GM12878 (cell line): ENCODE data around the gene RGCC. TPM values are rescaled to one million over a fixed set of nuclear protein-coding genes. Genes with fewer than 3 reads are reported as not detected.

Experiments
- ATAC-seq: fragments of 200-7000 bp; cut with Tn5 transposase; 3 replicates; pipeline ENCODE4 v1.9.1; 2020; ENCODE audit warnings: mild to moderate bottlenecking, moderate library complexity
- BruUV-seq: library from RNA; stranded (reverse); fragments of 400-500 nt; replicated peaks from 2 replicates; lab custom pipeline; 2021; lab: Mats Ljungman, UMichigan
- CTCF ChIA-PET: fragments of 300-600 bp; sonication (Branson Sonifier 250); formaldehyde crosslinking; extraction: SDS; loops from one replicate; lab custom pipeline; 2021; ENCODE audit warnings: inconsistent platforms; lab: Yijun Ruan, JAX
- POLR2A ChIA-PET: fragments of 350-600 bp; formaldehyde crosslinking; extraction: SDS; loops from one replicate; lab custom pipeline; 2021; ENCODE audit warnings: inconsistent platforms; lab: Charles Lee
- RAD21 ChIA-PET: fragments of 300-600 bp; sonication (Branson Sonifier 250); formaldehyde crosslinking; loops from one replicate; lab custom pipeline; 2023; ENCODE audit warnings: antibody characterized with exemption; ENCODE audit not compliant: unreplicated experiment; lab: Charles Lee
- SMC1A ChIA-PET: fragments of 300-600 bp; sonication (Branson Sonifier 250); formaldehyde crosslinking; loops from one replicate; lab custom pipeline; 2023; ENCODE audit not compliant: unreplicated experiment, uncharacterized antibody; lab: Charles Lee
- DNase-seq: peaks from one replicate; pipeline ENCODE4 v3.0.0-alpha.2; 2011; ENCODE audit warnings: low read depth, low spot score
- FAIRE-seq: peaks from 3 replicates; lab custom pipeline; 2011; peaks lifted over from hg19 to GRCh38; lab: Jason Lieb, UNC
- H2AFZ ChIP-seq: 2 replicates; pipeline ENCODE4 v1.6.0; 2011; ENCODE audit warnings: low read depth, low read length, control low read depth; ENCODE audit not compliant: control insufficient read depth
- H3K27ac ChIP-seq: 2 replicates; pipeline ENCODE4 v1.5.1; 2011; ENCODE audit warnings: control low read depth; ENCODE audit not compliant: control insufficient read depth, insufficient read depth
- H3K27me3 ChIP-seq, 2 experiments: replicated peaks in 1 of 2; 2 replicates each; pipeline versions ENCODE4 v1.6.0 to v1.6.1; 2011; ENCODE audit warnings: low read length in 1 of 2; ENCODE audit not compliant: control insufficient read depth in 2 of 2, insufficient read depth in 2 of 2
- H3K36me3 ChIP-seq, 2 experiments: 2 replicates each; pipeline ENCODE4 v1.5.1; 2011; ENCODE audit warnings: low read length in 1 of 2; ENCODE audit not compliant: control insufficient read depth in 2 of 2, insufficient read depth in 2 of 2
- H3K4me1 ChIP-seq: 2 replicates; pipeline ENCODE4 v1.6.1; 2011; ENCODE audit warnings: mild to moderate bottlenecking, low read length, moderate library complexity, mixed read lengths; ENCODE audit not compliant: control insufficient read depth, insufficient read depth
- H3K4me2 ChIP-seq: 2 replicates; pipeline ENCODE4 v1.6.0; 2011; ENCODE audit warnings: control low read depth; ENCODE audit not compliant: control insufficient read depth, insufficient read depth
- H3K4me3 ChIP-seq: fragments of 200-600 bp; sonication (generic); 2 replicates; pipeline ENCODE4 v1.5.1; 2016
- H3K79me2 ChIP-seq: 2 replicates; pipeline ENCODE4 v1.6.0; 2011; ENCODE audit warnings: low read length; ENCODE audit not compliant: control insufficient read depth, insufficient read depth
- H3K9ac ChIP-seq: 2 replicates; pipeline ENCODE4 v1.8.0; 2011; ENCODE audit warnings: low read length, control low read depth, mixed read lengths; ENCODE audit not compliant: control insufficient read depth, insufficient read depth
- H3K9me3 ChIP-seq: replicated peaks from 3 replicates; pipeline ENCODE4 v1.5.1; 2011; ENCODE audit warnings: mild to moderate bottlenecking, low read length; ENCODE audit not compliant: control insufficient read depth, insufficient read depth
- H4K20me1 ChIP-seq: 2 replicates; pipeline ENCODE4 v1.6.0; 2011; ENCODE audit not compliant: control insufficient read depth, insufficient read depth
- CREM ChIP-seq: IDR thresholded peaks from 2 replicates; pipeline ENCODE4 v1.6.1; 2014; ENCODE audit warnings: antibody characterized with exemption, low read depth
- DPF2 ChIP-seq: fragments of 450-650 bp; IDR thresholded peaks from 2 replicates; pipeline ENCODE4 v1.6.1; 2017; ENCODE audit warnings: mild to moderate bottlenecking
- EP300 ChIP-seq, 2 experiments: fragments of 150-350 bp in 1 of 2; IDR thresholded peaks; 2 replicates each; pipeline ENCODE4 v1.6.1; 2011 to 2012; ENCODE audit warnings: low read depth in 2 of 2, low read length in 2 of 2, borderline replicate concordance in 1 of 2, improper control_type of control experiment in 1 of 2, inconsistent platforms in 1 of 2; ENCODE audit not compliant: control insufficient read depth in 1 of 2
- EZH2 ChIP-seq: IDR thresholded peaks from 2 replicates; pipeline ENCODE4 v1.6.1; 2012; ENCODE audit warnings: low read depth, mild to moderate bottlenecking, control low read depth, inconsistent platforms, low read length, borderline replicate concordance; ENCODE audit not compliant: control insufficient read depth
- NR2C2 ChIP-seq: IDR thresholded peaks from 2 replicates; pipeline ENCODE4 v1.6.1; 2011; ENCODE audit warnings: borderline replicate concordance, low read depth; ENCODE audit not compliant: control insufficient read depth, insufficient read length
- PAX8 ChIP-seq: fragments of 450-650 bp; IDR thresholded peaks from 2 replicates; pipeline ENCODE4 v1.6.1; 2017; ENCODE audit warnings: mild to moderate bottlenecking, moderate library complexity
- PKNOX1 ChIP-seq: fragments of 450-650 bp; IDR thresholded peaks from 2 replicates; pipeline ENCODE4 v1.6.1; 2016; ENCODE audit warnings: mild to moderate bottlenecking
- SIN3A ChIP-seq: IDR thresholded peaks from 2 replicates; pipeline ENCODE4 v1.6.1; 2012; ENCODE audit warnings: low read depth, low read length, improper control_type of control experiment
- SMAD5 ChIP-seq: IDR thresholded peaks from 2 replicates; pipeline ENCODE4 v1.6.1; 2016; ENCODE audit warnings: antibody characterized with exemption, low read depth
- TAF1 ChIP-seq: IDR thresholded peaks from 2 replicates; pipeline ENCODE4 v1.6.1; 2011; ENCODE audit warnings: mild to moderate bottlenecking, low read depth, low read length, borderline replicate concordance
- TCF12 ChIP-seq: IDR thresholded peaks from 2 replicates; pipeline ENCODE4 v1.6.1; 2011; ENCODE audit warnings: low read depth, mild to moderate bottlenecking, low read length
- ZNF592 ChIP-seq: fragments of 450-650 bp; IDR thresholded peaks from 2 replicates; pipeline ENCODE4 v1.6.1; 2017; ENCODE audit warnings: mild to moderate bottlenecking, moderate library complexity
- WGBS: methylation state at CpG from one replicate; pipeline ENCODE4 v1.1.6; 2016; ENCODE audit warnings: low lambda C conversion rate; ENCODE audit not compliant: insufficient replicate concordance, insufficient coverage; ENCODE audit errors: missing lambda C conversion rate; 5-methylcytosine and 5-hydroxymethylcytosine counted together
- in situ Hi-C: fragments of 300-500 bp; cut with MboI; formaldehyde crosslinking; loops from 9 replicates; pipeline ENCODE4 v1.14.3; 2018; ENCODE audit warnings: mixed read lengths
- intact Hi-C: fragments of 100-400 bp; cut with micrococcal nuclease; formaldehyde crosslinking; loops from one replicate; pipeline ENCODE4 v1.14.2; 2022; ENCODE audit not compliant: unreplicated experiment
- polyA plus RNA-seq, 11 experiments: library from polyadenylated mRNA; depleted of rRNA in 4 of 11; unstranded in 6 of 11; stranded (reverse) in 5 of 11; fragments of >200 nt; fragmentation: Nextera tagmentation in 4 of 11; fragmentation: Illumina TruSeq in 1 of 11; extraction: Ambion mirVana in 4 of 11; extraction: Trizol in 1 of 11; gene quantifications; 1 replicate in 1 of 11; 2 replicates in 10 of 11; pipeline versions ENCODE4 v1.2.1 to v1.2.3, GENCODE V29; 2011 to 2016; ENCODE audit warnings: inconsistent platforms in 2 of 11, missing spikeins in 2 of 11, low read depth in 1 of 11
- total RNA-seq, 4 experiments: library from RNA; depleted of rRNA in 3 of 4; stranded (reverse); fragments of >200 nt in 3 of 4; fragmentation: Illumina TruSeq in 1 of 4; extraction: Trizol in 1 of 4; gene quantifications; 2 replicates each; pipeline versions ENCODE4 v1.2.1 to v1.2.3, GENCODE V29; 2013 to 2021
- TF ChIP-seq, protein P1 (sequence below): fragments of 450-650 bp; IDR thresholded peaks from 2 replicates; pipeline ENCODE4 v1.6.1; 2016; ENCODE audit warnings: mild to moderate bottlenecking, moderate library complexity, borderline replicate concordance

RGCC gene
- total and polyA plus RNA-seq, 10 of the 15 experiments (the other 5 are each of a cell fraction or from before 2014, with no cell fraction given), result 0.41 to 19.4 (median 9.9) TPM

GRCh38 chr13:41497436-41497835 lies 40.1 kb downstream of the RGCC start:
- H3K9me3 ChIP-seq, result no peaks in the 10 kb centered on the region
- no peak for DNase-seq
- in situ Hi-C loops (no loop called here), intact Hi-C loops (no loop called here)
- H3K9ac ChIP-seq, result no peak overlapping the region
- no peak overlapping the region for H2AFZ ChIP-seq
- POLR2A ChIA-PET, result interaction anchor here (0.8 kb wide), 1 partner anchor 10 kb away, joined by 3 read pairs; no protein-coding TSS in a partner anchor
- no TSS peak for BruUV-seq
- H3K4me3 ChIP-seq, result no peak overlapping the region
- no peaks in the 10 kb centered on the region for H3K36me3 ChIP-seq
- ATAC-seq, result no peak
- H3K27me3 ChIP-seq, result no peaks in the 10 kb centered on the region
- no peaks in the 10 kb centered on the region for H3K79me2 ChIP-seq
- FAIRE-seq, result no peak
- no peak overlapping the region for H3K4me2 ChIP-seq
- CTCF ChIA-PET, result interaction anchor here (0.6 to 2.2 kb wide), 2 partner anchors 39 to 161 kb away, joined by 4 to 7 read pairs; no protein-coding TSS in a partner anchor
- WGBS, result 74% methylated on average over 5 of the region's 5 CpGs
- H4K20me1 ChIP-seq, result no peaks in the 10 kb centered on the region
- SMC1A ChIA-PET, result interaction anchor here (0.8 to 1.1 kb wide), 3 partner anchors 9 to 88 kb away, joined by 3 read pairs; no protein-coding TSS in a partner anchor
- H3K27ac ChIP-seq, result no peak overlapping the region
- H3K4me1 ChIP-seq, result peaks cover 56% of the 10 kb centered on the region
- RAD21 ChIA-PET, result interaction anchor here (1.1 to 1.9 kb wide), 2 partner anchors 32 to 39 kb away, joined by 3 to 5 read pairs; no protein-coding TSS in a partner anchor
- TF ChIP-seq SIN3A (no peak), NR2C2 (no peak), SMAD5 (no peak), EP300 (IDR thresholded peaks at IDR 0.05; ENCODE audit: borderline replicate concordance in 1 of 2, control insufficient read depth in 1 of 2, low read depth in 2 of 2, low read length in 2 of 2) (no peak), EZH2 (no peak), ZNF592 (no peak), CREM (no peak), PKNOX1 (no peak), TAF1 (no peak), DPF2 (no peak), PAX8 (no peak), TCF12 (no peak)
- TF ChIP-seq, protein P1, sequence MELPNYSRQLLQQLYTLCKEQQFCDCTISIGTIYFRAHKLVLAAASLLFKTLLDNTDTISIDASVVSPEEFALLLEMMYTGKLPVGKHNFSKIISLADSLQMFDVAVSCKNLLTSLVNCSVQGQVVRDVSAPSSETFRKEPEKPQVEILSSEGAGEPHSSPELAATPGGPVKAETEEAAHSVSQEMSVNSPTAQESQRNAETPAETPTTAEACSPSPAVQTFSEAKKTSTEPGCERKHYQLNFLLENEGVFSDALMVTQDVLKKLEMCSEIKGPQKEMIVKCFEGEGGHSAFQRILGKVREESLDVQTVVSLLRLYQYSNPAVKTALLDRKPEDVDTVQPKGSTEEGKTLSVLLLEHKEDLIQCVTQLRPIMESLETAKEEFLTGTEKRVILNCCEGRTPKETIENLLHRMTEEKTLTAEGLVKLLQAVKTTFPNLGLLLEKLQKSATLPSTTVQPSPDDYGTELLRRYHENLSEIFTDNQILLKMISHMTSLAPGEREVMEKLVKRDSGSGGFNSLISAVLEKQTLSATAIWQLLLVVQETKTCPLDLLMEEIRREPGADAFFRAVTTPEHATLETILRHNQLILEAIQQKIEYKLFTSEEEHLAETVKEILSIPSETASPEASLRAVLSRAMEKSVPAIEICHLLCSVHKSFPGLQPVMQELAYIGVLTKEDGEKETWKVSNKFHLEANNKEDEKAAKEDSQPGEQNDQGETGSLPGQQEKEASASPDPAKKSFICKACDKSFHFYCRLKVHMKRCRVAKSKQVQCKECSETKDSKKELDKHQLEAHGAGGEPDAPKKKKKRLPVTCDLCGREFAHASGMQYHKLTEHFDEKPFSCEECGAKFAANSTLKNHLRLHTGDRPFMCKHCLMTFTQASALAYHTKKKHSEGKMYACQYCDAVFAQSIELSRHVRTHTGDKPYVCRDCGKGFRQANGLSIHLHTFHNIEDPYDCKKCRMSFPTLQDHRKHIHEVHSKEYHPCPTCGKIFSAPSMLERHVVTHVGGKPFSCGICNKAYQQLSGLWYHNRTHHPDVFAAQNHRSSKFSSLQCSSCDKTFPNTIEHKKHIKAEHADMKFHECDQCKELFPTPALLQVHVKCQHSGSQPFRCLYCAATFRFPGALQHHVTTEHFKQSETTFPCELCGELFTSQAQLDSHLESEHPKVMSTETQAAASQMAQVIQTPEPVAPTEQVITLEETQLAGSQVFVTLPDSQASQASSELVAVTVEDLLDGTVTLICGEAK, result no peak
